GM12891 (cell line): ENCODE data around the gene MPP3.

Source experiments
- POLR2A ChIP-seq: IDR thresholded peaks from 2 replicates; pipeline ENCODE4 v1.6.1; 2011; ENCODE audit warnings: low read depth, low read length, control low read depth
- TAF1 ChIP-seq: IDR thresholded peaks from 2 replicates; pipeline ENCODE4 v1.6.1; 2011; ENCODE audit warnings: low read depth, low read length, control low read depth

DNA sequence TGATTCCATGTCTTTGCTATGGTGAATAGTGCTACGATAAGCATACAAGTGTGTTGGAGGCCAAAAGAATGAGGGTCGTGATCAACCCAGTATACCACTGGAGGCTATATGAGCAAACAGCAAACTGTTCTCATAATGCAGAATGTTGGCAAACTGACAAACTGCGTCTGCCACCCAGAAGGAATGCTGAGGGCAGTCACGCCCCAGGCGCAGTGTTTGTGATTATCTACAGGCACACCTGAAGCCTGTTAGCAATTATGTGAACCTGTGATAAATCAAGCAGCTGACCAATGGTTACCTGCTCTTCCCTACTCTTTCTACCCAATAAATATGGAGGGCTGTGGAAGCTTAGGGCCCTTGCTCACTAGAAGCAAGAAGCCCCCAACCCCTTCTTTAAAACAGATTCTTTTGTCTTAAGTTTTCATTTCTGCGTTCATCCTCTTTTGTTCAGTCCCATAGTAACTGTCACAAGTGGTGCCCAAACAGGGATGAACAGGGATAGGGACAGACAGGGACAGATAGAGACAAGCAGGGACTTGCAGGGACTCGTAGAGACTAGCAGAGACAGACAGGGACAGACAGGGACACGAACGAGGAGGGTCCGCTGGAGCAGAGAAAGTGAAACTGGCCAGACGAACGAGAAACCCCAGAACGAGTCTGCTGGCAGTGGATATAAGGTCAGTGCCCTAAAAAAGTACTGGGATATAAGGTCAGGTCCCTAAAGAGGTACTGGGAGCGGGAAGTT is 39.2 kb upstream of the MPP3 start:
- no peak for TF ChIP-seq TAF1
- TF ChIP-seq POLR2A, result no peak
